ENCODE data around the gene LSM5.

LSM5 gene

GRCh38 chr7:32490127-32490796, at the start of gene LSM5:
Gene LSM5, minus strand, starts transcription at chr7:32490380. Its CDS starts 15 bp downstream, at chr7:32490365.
- DNase-seq = peak; percentile 88 to 93

GRCh38 chr7:32539366-32539765, 49.2 kb upstream of the LSM5 start:
- DNase-seq = no peak

- no peak for DNase-seq
These were observed 47.6 kb upstream of the LSM5 start for GRCh38 chr7:32537760-32538159.

GRCh38 chr7:32536585-32536984, 46.4 kb upstream of the LSM5 start:
- no peak for DNase-seq

GRCh38 chr7:32536016-32536415, 45.8 kb upstream of the LSM5 start:
- no peak for DNase-seq

- no peak for DNase-seq
These were observed 45.1 kb upstream of the LSM5 start for GRCh38 chr7:32535162-32535702.

- DNase-seq = no peak
These were observed 43.3 kb upstream of the LSM5 start for GRCh38 chr7:32533276-32534029.

GRCh38 chr7:32532716-32533115, 42.5 kb upstream of the LSM5 start:
- no peak for DNase-seq

GRCh38 chr7:32532086-32532485, 41.9 kb upstream of the LSM5 start:
- no peak for DNase-seq

- no peak for DNase-seq
These were observed 41.2 kb upstream of the LSM5 start for GRCh38 chr7:32531402-32531801.

GRCh38 chr7:32525839-32526238, 35.7 kb upstream of the LSM5 start:
- no peak for DNase-seq

- DNase-seq = no peak
These were observed 34.5 kb upstream of the LSM5 start for GRCh38 chr7:32524631-32525030.

GRCh38 chr7:32522746-32523530, 32.8 kb upstream of the LSM5 start:
- DNase-seq = no peak

- no peak for DNase-seq
These were observed 29.6 kb upstream of the LSM5 start for GRCh38 chr7:32519763-32520162.

- DNase-seq = no peak
These were observed 28.5 kb upstream of the LSM5 start for GRCh38 chr7:32518534-32519140.

- DNase-seq = no peak
These were observed 26.4 kb upstream of the LSM5 start for GRCh38 chr7:32516551-32517100.

GRCh38 chr7:32515890-32516550, 25.8 kb upstream of the LSM5 start:
- no peak for DNase-seq

GRCh38 chr7:32513210-32513609, 23.0 kb upstream of the LSM5 start:
- DNase-seq = no peak

GRCh38 chr7:32511791-32512190, 21.6 kb upstream of the LSM5 start:
- no peak for DNase-seq

- DNase-seq = no peak
These were observed 17.2 kb upstream of the LSM5 start for GRCh38 chr7:32507414-32507813.

GRCh38 chr7:32506266-32507054, 16.3 kb upstream of the LSM5 start:
- no peak for DNase-seq
